GM23338 (cell line): ENCODE measurements around the gene SP8. TPM values are rescaled to one million over a fixed set of nuclear protein-coding genes. Genes with fewer than 3 reads are reported as not detected.

ENCODE experiments used
- CREB1 ChIP-seq: fragments of 250-450 bp; sonication (Bioruptor Pico); IDR thresholded peaks from 2 replicates; pipeline ENCODE4 v1.5.0; 2020; ENCODE audit warnings: low read depth, mild to moderate bottlenecking, moderate library complexity
- CTCF ChIP-seq, 2 experiments: fragments of 200-600 bp in 1 of 2; sonication (generic) in 1 of 2; conservative IDR thresholded peaks; 2 replicates each; pipeline versions ENCODE4 v1.5.1 to v1.6.1; 2016 to 2017; ENCODE audit warnings: antibody characterized with exemption in 2 of 2, low read depth in 2 of 2, mild to moderate bottlenecking in 2 of 2, moderate library complexity in 1 of 2
- EZH2 ChIP-seq: fragments of 200-600 bp; sonication (generic); IDR thresholded peaks from one replicate; pipeline ENCODE4 v1.8.0; 2017; ENCODE audit warnings: antibody characterized with exemption, mild to moderate bottlenecking, low read depth; ENCODE audit not compliant: unreplicated experiment
- EZH2phosphoT487 ChIP-seq: fragments of 200-600 bp; sonication (generic); IDR thresholded peaks from one replicate; pipeline ENCODE4 v1.8.1; 2018; ENCODE audit warnings: antibody characterized with exemption; ENCODE audit not compliant: unreplicated experiment
- JUNB ChIP-seq: IDR thresholded peaks from one replicate; pipeline ENCODE4 v1.6.1; 2016; ENCODE audit warnings: antibody characterized with exemption; ENCODE audit not compliant: unreplicated experiment
- ZNF331 ChIP-seq: fragments of 250-450 bp; sonication (Bioruptor Pico); IDR thresholded peaks from 2 replicates; pipeline ENCODE4 v1.5.0; 2020; ENCODE audit warnings: low read depth, mild to moderate bottlenecking, moderate library complexity
- ZNF462 ChIP-seq: fragments of 250-450 bp; sonication (Bioruptor Pico); IDR thresholded peaks from 2 replicates; pipeline ENCODE4 v1.5.0; 2020; ENCODE audit warnings: mild to moderate bottlenecking, moderate library complexity
- polyA plus RNA-seq: library from polyadenylated mRNA; unstranded; fragments of >200 nt; fragmentation: Nextera tagmentation; extraction: Ambion mirVana; gene quantifications from 2 replicates; pipeline ENCODE4 v1.2.1, GENCODE V29; 2016
- total RNA-seq: library from RNA; depleted of rRNA; stranded (reverse); fragments of >200 nt; shearing (Covaris generic); gene quantifications from 2 replicates; pipeline ENCODE4 v1.2.3, GENCODE V29; 2014
- TF ChIP-seq, protein P1 (sequence below): IDR thresholded peaks from one replicate; pipeline ENCODE4 v1.6.1; 2018; ENCODE audit warnings: antibody characterized with exemption; ENCODE audit not compliant: unreplicated experiment
- TF ChIP-seq, protein P2 (sequence below): IDR thresholded peaks from 2 replicates; pipeline ENCODE4 v1.6.1; 2016; ENCODE audit warnings: antibody characterized with exemption

SP8 gene
- total and polyA plus RNA-seq, 2 experiments from 2014 or later, result 3.7 to 6.7 TPM

- TF ChIP-seq ZNF462 (peak; percentile 79), JUNB (no peak), EZH2 (no peak), CREB1 (CRISPR knock-in tag) (no peak), ZNF331 (CRISPR knock-in tag) (no peak), CTCF (conservative IDR thresholded peaks at IDR 0.05; ENCODE audit: low read depth in 2 of 2) (no peak), EZH2phosphoT487 (no peak)
- TF ChIP-seq, protein P1, sequence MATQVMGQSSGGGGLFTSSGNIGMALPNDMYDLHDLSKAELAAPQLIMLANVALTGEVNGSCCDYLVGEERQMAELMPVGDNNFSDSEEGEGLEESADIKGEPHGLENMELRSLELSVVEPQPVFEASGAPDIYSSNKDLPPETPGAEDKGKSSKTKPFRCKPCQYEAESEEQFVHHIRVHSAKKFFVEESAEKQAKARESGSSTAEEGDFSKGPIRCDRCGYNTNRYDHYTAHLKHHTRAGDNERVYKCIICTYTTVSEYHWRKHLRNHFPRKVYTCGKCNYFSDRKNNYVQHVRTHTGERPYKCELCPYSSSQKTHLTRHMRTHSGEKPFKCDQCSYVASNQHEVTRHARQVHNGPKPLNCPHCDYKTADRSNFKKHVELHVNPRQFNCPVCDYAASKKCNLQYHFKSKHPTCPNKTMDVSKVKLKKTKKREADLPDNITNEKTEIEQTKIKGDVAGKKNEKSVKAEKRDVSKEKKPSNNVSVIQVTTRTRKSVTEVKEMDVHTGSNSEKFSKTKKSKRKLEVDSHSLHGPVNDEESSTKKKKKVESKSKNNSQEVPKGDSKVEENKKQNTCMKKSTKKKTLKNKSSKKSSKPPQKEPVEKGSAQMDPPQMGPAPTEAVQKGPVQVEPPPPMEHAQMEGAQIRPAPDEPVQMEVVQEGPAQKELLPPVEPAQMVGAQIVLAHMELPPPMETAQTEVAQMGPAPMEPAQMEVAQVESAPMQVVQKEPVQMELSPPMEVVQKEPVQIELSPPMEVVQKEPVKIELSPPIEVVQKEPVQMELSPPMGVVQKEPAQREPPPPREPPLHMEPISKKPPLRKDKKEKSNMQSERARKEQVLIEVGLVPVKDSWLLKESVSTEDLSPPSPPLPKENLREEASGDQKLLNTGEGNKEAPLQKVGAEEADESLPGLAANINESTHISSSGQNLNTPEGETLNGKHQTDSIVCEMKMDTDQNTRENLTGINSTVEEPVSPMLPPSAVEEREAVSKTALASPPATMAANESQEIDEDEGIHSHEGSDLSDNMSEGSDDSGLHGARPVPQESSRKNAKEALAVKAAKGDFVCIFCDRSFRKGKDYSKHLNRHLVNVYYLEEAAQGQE, result no peak
- TF ChIP-seq, protein P2, sequence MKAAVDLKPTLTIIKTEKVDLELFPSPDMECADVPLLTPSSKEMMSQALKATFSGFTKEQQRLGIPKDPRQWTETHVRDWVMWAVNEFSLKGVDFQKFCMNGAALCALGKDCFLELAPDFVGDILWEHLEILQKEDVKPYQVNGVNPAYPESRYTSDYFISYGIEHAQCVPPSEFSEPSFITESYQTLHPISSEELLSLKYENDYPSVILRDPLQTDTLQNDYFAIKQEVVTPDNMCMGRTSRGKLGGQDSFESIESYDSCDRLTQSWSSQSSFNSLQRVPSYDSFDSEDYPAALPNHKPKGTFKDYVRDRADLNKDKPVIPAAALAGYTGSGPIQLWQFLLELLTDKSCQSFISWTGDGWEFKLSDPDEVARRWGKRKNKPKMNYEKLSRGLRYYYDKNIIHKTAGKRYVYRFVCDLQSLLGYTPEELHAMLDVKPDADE, result no peak
Measured at GRCh38 chr7:20776214-20776911, 10.3 kb downstream of the SP8 start (continued).
